Left colon (tissue), 2 donors: ENCODE results near the gene FAM229A. TPM values are rescaled to one million over a fixed set of nuclear protein-coding genes. Genes with fewer than 3 reads are reported as not detected.
"Not testable (repeated sequence)": the region's sequence is repeated elsewhere in the genome, so short reads cannot be mapped to it uniquely, and the experiment has no call there.

Experiments used
- ATAC-seq: fragments of 200-7000 bp; cut with Tn5 transposase; one replicate; pipeline ENCODE4 v1.9.1; 2020; ENCODE audit warnings: mild to moderate bottlenecking, moderate library complexity
- DNase-seq, 2 donors: peaks; one replicate each; pipeline ENCODE4 v3.0.0-alpha.2; 2020
- intact Hi-C, 2 donors: fragments of 100-400 bp; cut with DNase I in 1 of 2; cut with micrococcal nuclease in 1 of 2; formaldehyde crosslinking; loops; one replicate each; pipeline versions ENCODE4 v1.11.2 to v1.14.0; 2022; cut with DNase I, micrococcal nuclease
- total RNA-seq, 2 donors: library from RNA; stranded (reverse); fragmentation: NEBNext Ultra II Directional; extraction: Animal tissue kit (Norgen Biotek cat#: 25700); gene quantifications; one replicate each; pipeline ENCODE4 v1.2.1, GENCODE V29; 2021
- donor health status: DM: no; HTN: no; CAD: no.
- donor health status: DM: yes; HTN: yes; CAD: no.

Gene FAM229A
- total RNA-seq, 2 donors from 2014 or later: 7.9 to 8.9 TPM

- DNase-seq (no peak), ATAC-seq (no peak)
- intact Hi-C loops: no loop called here
Measured at GRCh38 chr1:32386676-32387392, 24.5 kb upstream of the FAM229A start.

GRCh38 chr1:32380057-32380456, 17.8 kb upstream of the FAM229A start:
- DNase-seq (no peak), ATAC-seq (no peak)
- intact Hi-C loops: no loop called here

- ATAC-seq: no peak
- intact Hi-C loops: no loop called here
- no peak for DNase-seq
Measured at GRCh38 chr1:32377541-32378220, 15.4 kb upstream of the FAM229A start.

- no peak for DNase-seq
- intact Hi-C loops: no loop called here
- ATAC-seq: no peak
Measured at GRCh38 chr1:32376199-32376598, 13.9 kb upstream of the FAM229A start.

- DNase-seq (no peak), ATAC-seq (no peak)
- intact Hi-C loops: no loop called here
Measured at GRCh38 chr1:32373996-32374592, 11.8 kb upstream of the FAM229A start.

GRCh38 chr1:32372149-32372756, 10.0 kb upstream of the FAM229A start:
- peak; percentile 35 for ATAC-seq
- no peak for DNase-seq
- intact Hi-C loops: no loop called here

GRCh38 chr1:32367912-32368635, 5.8 kb upstream of the FAM229A start:
- intact Hi-C loops: no loop called here
- no peak for DNase-seq

GRCh38 chr1:32365445-32365844, 3.2 kb upstream of the FAM229A start:
- intact Hi-C loops: no loop called here
- no peak for DNase-seq
- no peak for ATAC-seq

More at GRCh38 chr1:32367912-32368635, 5.8 kb upstream of the FAM229A start:
- ATAC-seq: no peak

GRCh38 chr1:32364836-32365235, 2.6 kb upstream of the FAM229A start:
- ATAC-seq: no peak
- intact Hi-C loops: no loop called here
- DNase-seq: no peak

- DNase-seq (no peak), ATAC-seq (no peak)
- intact Hi-C loops: no loop called here
Measured at GRCh38 chr1:32363713-32364112, 1.4 kb upstream of the FAM229A start.

- intact Hi-C loops: no loop called here
- peak in 1 of 2 donors; percentile 56 for DNase-seq
- ATAC-seq: peak; percentile 74
Measured at GRCh38 chr1:32361674-32362473, 411 bp downstream of the FAM229A start.

- DNase-seq (no peak), ATAC-seq (no peak)
- intact Hi-C loops: no loop called here
Measured at GRCh38 chr1:32361308-32361673, 994 bp downstream of the FAM229A start.

- intact Hi-C loops: no loop called here
- DNase-seq: no peak
- ATAC-seq: no peak
Measured at GRCh38 chr1:32358435-32358834, 3.9 kb downstream of the FAM229A start.

GRCh38 chr1:32357614-32358013, 4.7 kb downstream of the FAM229A start:
- DNase-seq (no peak), ATAC-seq (no peak)
- intact Hi-C loops: no loop called here

GRCh38 chr1:32356478-32356877, 5.8 kb downstream of the FAM229A start:
- no peak for ATAC-seq
- intact Hi-C loops: no loop called here

GRCh38 chr1:32355778-32356177, 6.5 kb downstream of the FAM229A start:
- intact Hi-C loops, DNase-seq, ATAC-seq: not testable (repeated sequence)

More at GRCh38 chr1:32356478-32356877, 5.8 kb downstream of the FAM229A start:
- no peak for DNase-seq

GRCh38 chr1:32353886-32354570, 8.3 kb downstream of the FAM229A start:
- DNase-seq (no peak), ATAC-seq (no peak)
- intact Hi-C loops: no loop called here

- intact Hi-C loops: no loop called here
- ATAC-seq: no peak
Measured at GRCh38 chr1:32353431-32353830, 8.9 kb downstream of the FAM229A start.

More at GRCh38 chr1:32353431-32353830, 8.9 kb downstream of the FAM229A start:
- DNase-seq: no peak
